Embryonic facial prominence (tissue), 1 donor: ENCODE results near the gene DNAJC28.
"Not testable (repeated sequence)": the region's sequence is repeated elsewhere in the genome, so short reads cannot be mapped to it uniquely, and the experiment has no call there.

Experiments used
- DNase-seq: peaks from one replicate; pipeline ENCODE4 v3.0.0-alpha.2; 2016; ENCODE audit errors: extremely low spot score

Gene DNAJC28

GRCh38 chr21:33480481-33481103 lies 10.9 kb downstream of the DNAJC28 start:
- DNase-seq = no peak

- peak; percentile 86 for DNase-seq
These were observed 11.6 kb downstream of the DNAJC28 start, which contains the start of gene TMEM50B for GRCh38 chr21:33479679-33480480. Gene TMEM50B, minus strand, starts transcription at chr21:33479974. Its CDS starts 11,089 bp downstream, at chr21:33468885.

- peak; percentile 32 for DNase-seq
These were observed 12.4 kb downstream of the DNAJC28 start for GRCh38 chr21:33478935-33479678.

GRCh38 chr21:33478182-33478581 lies 13.3 kb downstream of the DNAJC28 start:
- no peak for DNase-seq

GRCh38 chr21:33477066-33477465 lies 14.4 kb downstream of the DNAJC28 start:
- DNase-seq = no peak

- DNase-seq = no peak
These were observed 18.2 kb downstream of the DNAJC28 start for GRCh38 chr21:33473344-33473743.

- DNase-seq = no peak
These were observed 20.8 kb downstream of the DNAJC28 start for GRCh38 chr21:33470701-33471100.

GRCh38 chr21:33469183-33469582 lies 22.3 kb downstream of the DNAJC28 start:
- not testable (repeated sequence) for DNase-seq

- DNase-seq = no peak
These were observed 29.8 kb downstream of the DNAJC28 start for GRCh38 chr21:33461538-33462250.

- no peak for DNase-seq
These were observed 32.7 kb downstream of the DNAJC28 start for GRCh38 chr21:33458861-33459260.

GRCh38 chr21:33455686-33456446 lies 35.6 kb downstream of the DNAJC28 start:
- DNase-seq = no peak

GRCh38 chr21:33452362-33452761 lies 39.2 kb downstream of the DNAJC28 start:
- DNase-seq = no peak

- DNase-seq = no peak
These were observed 39.9 kb downstream of the DNAJC28 start for GRCh38 chr21:33451634-33452071.

- DNase-seq = no peak
These were observed 41.9 kb downstream of the DNAJC28 start for GRCh38 chr21:33449616-33450015.

GRCh38 chr21:33446620-33447019 lies 44.9 kb downstream of the DNAJC28 start:
- not testable (repeated sequence) for DNase-seq

- DNase-seq = no peak
These were observed 47.0 kb downstream of the DNAJC28 start for GRCh38 chr21:33444499-33444898.

- no peak for DNase-seq
These were observed 48.3 kb downstream of the DNAJC28 start for GRCh38 chr21:33443194-33443593.

- no peak for DNase-seq
These were observed 49.7 kb downstream of the DNAJC28 start for GRCh38 chr21:33441489-33442477.
